Activated CD8-positive, alpha-beta memory T cell treated with anti-CD3 and anti-CD28 coated beads for 24 hours (primary cell): ENCODE results near the gene RO60.
"Not testable (repeated sequence)": the region's sequence is repeated elsewhere in the genome, so short reads cannot be mapped to it uniquely, and the experiment has no call there.

Source experiments
- DNase-seq: peaks from one replicate; pipeline ENCODE4 v3.0.0-alpha.2; 2020

RO60 gene

GRCh38 chr1:193059282-193060114 is at the start of gene RO60, which contains the start of gene UCHL5:
Gene RO60, plus strand, starts transcription at chr1:193059612. Its CDS starts 9,443 bp downstream, at chr1:193069055.
Gene UCHL5, minus strand, starts transcription at chr1:193059360. Its CDS starts 100 bp downstream, at chr1:193059260.
- peak; percentile 94 for DNase-seq

- no peak for DNase-seq
Measured at GRCh38 chr1:193011406-193011805, 48.0 kb upstream of the RO60 start.

GRCh38 chr1:193013005-193013404 is 46.4 kb upstream of the RO60 start:
- no peak for DNase-seq

- no peak for DNase-seq
Measured at GRCh38 chr1:193013707-193014106, 45.7 kb upstream of the RO60 start.

- no peak for DNase-seq
Measured at GRCh38 chr1:193014400-193014799, 45.0 kb upstream of the RO60 start.

GRCh38 chr1:193016788-193017187 is 42.6 kb upstream of the RO60 start:
- DNase-seq: no peak

GRCh38 chr1:193019442-193020026 is 39.9 kb upstream of the RO60 start:
- DNase-seq: no peak

- DNase-seq: no peak
Measured at GRCh38 chr1:193025218-193025617, 34.2 kb upstream of the RO60 start.

- no peak for DNase-seq
Measured at GRCh38 chr1:193030280-193030679, 29.1 kb upstream of the RO60 start.

- DNase-seq: no peak
Measured at GRCh38 chr1:193031431-193031830, 28.0 kb upstream of the RO60 start.

GRCh38 chr1:193032643-193033427 is 26.6 kb upstream of the RO60 start:
- not testable (repeated sequence) for DNase-seq

- no peak for DNase-seq
Measured at GRCh38 chr1:193033610-193034009, 25.8 kb upstream of the RO60 start.

GRCh38 chr1:193036337-193037047 is 22.9 kb upstream of the RO60 start:
- DNase-seq: no peak

- DNase-seq: no peak
Measured at GRCh38 chr1:193040011-193040410, 19.4 kb upstream of the RO60 start.

GRCh38 chr1:193042766-193043691 is 16.4 kb upstream of the RO60 start:
- no peak for DNase-seq

GRCh38 chr1:193048913-193049312 is 10.5 kb upstream of the RO60 start:
- DNase-seq: not testable (repeated sequence)

GRCh38 chr1:193054169-193054675 is 5.2 kb upstream of the RO60 start:
- no peak for DNase-seq

- DNase-seq: peak; percentile 86
Measured at GRCh38 chr1:193058529-193059281, 707 bp upstream of the RO60 start.

- no peak for DNase-seq
Measured at GRCh38 chr1:193060115-193060403, 647 bp downstream of the RO60 start.

GRCh38 chr1:193060406-193060805 is 994 bp downstream of the RO60 start:
- no peak for DNase-seq

- DNase-seq: no peak
Measured at GRCh38 chr1:193060938-193061337, 1.5 kb downstream of the RO60 start.
